NCI-H1105 (cell line): Measurements from ENCODE around the gene FKBP1A.

Experiments
- DNase-seq: peaks from one replicate; lab custom pipeline; 2025; lab: John Stamatoyannopoulos, UW

The FKBP1A gene

GRCh38 chr20:1332749-1333300 lies 60.0 kb downstream of the FKBP1A start:
- no peak for DNase-seq

- DNase-seq, result no peak
These were observed 60.9 kb downstream of the FKBP1A start for GRCh38 chr20:1331801-1332453.

GRCh38 chr20:1331101-1331500 lies 61.8 kb downstream of the FKBP1A start:
- DNase-seq, result no peak

GRCh38 chr20:1330075-1330830 lies 62.6 kb downstream of the FKBP1A start:
- DNase-seq, result no peak

GRCh38 chr20:1328680-1329330 lies 64.0 kb downstream of the FKBP1A start, which contains the start of gene SDCBP2:
TSS of gene SDCBP2 (minus strand) at chr20:1329139. CDS start at chr20:1320416, 8,723 bp downstream.
- no peak for DNase-seq

GRCh38 chr20:1327827-1328679 lies 64.8 kb downstream of the FKBP1A start:
- DNase-seq, result no peak

GRCh38 chr20:1327241-1327653 lies 65.6 kb downstream of the FKBP1A start:
- no peak for DNase-seq

- no peak for DNase-seq
These were observed 66.6 kb downstream of the FKBP1A start for GRCh38 chr20:1326031-1326930.

- DNase-seq, result peak; percentile 97
These were observed 67.5 kb downstream of the FKBP1A start for GRCh38 chr20:1325173-1326030.

GRCh38 chr20:1324598-1325172 lies 68.2 kb downstream of the FKBP1A start:
- DNase-seq, result peak; percentile 35

GRCh38 chr20:1323830-1324597 lies 68.8 kb downstream of the FKBP1A start:
- DNase-seq, result no peak

GRCh38 chr20:1323256-1323655 lies 69.6 kb downstream of the FKBP1A start:
- no peak for DNase-seq

- DNase-seq, result no peak
These were observed 70.2 kb downstream of the FKBP1A start for GRCh38 chr20:1322511-1323245.

- DNase-seq, result no peak
These were observed 71.3 kb downstream of the FKBP1A start for GRCh38 chr20:1321654-1321939.

- DNase-seq, result no peak
These were observed 71.8 kb downstream of the FKBP1A start for GRCh38 chr20:1320902-1321653.

- DNase-seq, result no peak
These were observed 72.8 kb downstream of the FKBP1A start for GRCh38 chr20:1320016-1320415.

- no peak for DNase-seq
These were observed 73.4 kb downstream of the FKBP1A start for GRCh38 chr20:1319462-1319861.
